SKM-1 treated with dmso at 0.1 percent for 144 hours (cell line): ENCODE results near the gene MLEC.

Experiments
- DNase-seq: peaks from one replicate; lab custom pipeline; 2025; ENCODE audit not compliant: unreplicated experiment; lab: John Stamatoyannopoulos, UW

The MLEC gene

GRCh38 chr12:120686690-120687577 lies at the start of gene MLEC:
Gene MLEC, plus strand, starts transcription at chr12:120687149. Its CDS starts 148 bp downstream, at chr12:120687297.
- peak; percentile 85 for DNase-seq

- DNase-seq, result no peak
Measured at GRCh38 chr12:120639771-120640721, 46.9 kb upstream of the MLEC start, which contains the start of gene CABP1. Gene CABP1, plus strand, starts transcription at chr12:120640626. Its CDS starts 60 bp downstream, at chr12:120640686.

GRCh38 chr12:120640861-120641833 lies 45.8 kb upstream of the MLEC start:
- no peak for DNase-seq

- no peak for DNase-seq
Measured at GRCh38 chr12:120642121-120642520, 44.8 kb upstream of the MLEC start.

GRCh38 chr12:120642826-120643225 lies 44.1 kb upstream of the MLEC start:
- DNase-seq, result no peak

- DNase-seq, result no peak
Measured at GRCh38 chr12:120643574-120643973, 43.4 kb upstream of the MLEC start.

GRCh38 chr12:120646044-120646443 lies 40.9 kb upstream of the MLEC start:
- no peak for DNase-seq

- DNase-seq, result no peak
Measured at GRCh38 chr12:120647375-120647755, 39.6 kb upstream of the MLEC start.

GRCh38 chr12:120649442-120650232 lies 37.3 kb upstream of the MLEC start:
- DNase-seq, result no peak

- no peak for DNase-seq
Measured at GRCh38 chr12:120650233-120650690, 36.7 kb upstream of the MLEC start.

- DNase-seq, result no peak
Measured at GRCh38 chr12:120651821-120652220, 35.1 kb upstream of the MLEC start.

- DNase-seq, result no peak
Measured at GRCh38 chr12:120652656-120653435, 34.1 kb upstream of the MLEC start.

GRCh38 chr12:120653611-120654010 lies 33.3 kb upstream of the MLEC start:
- DNase-seq, result no peak

- DNase-seq, result no peak
Measured at GRCh38 chr12:120654656-120655055, 32.3 kb upstream of the MLEC start.

GRCh38 chr12:120656008-120656407 lies 30.9 kb upstream of the MLEC start:
- DNase-seq, result no peak

GRCh38 chr12:120658286-120659150 lies 28.4 kb upstream of the MLEC start:
- no peak for DNase-seq

- no peak for DNase-seq
Measured at GRCh38 chr12:120659151-120659525, 27.8 kb upstream of the MLEC start.

GRCh38 chr12:120661432-120661831 lies 25.5 kb upstream of the MLEC start:
- no peak for DNase-seq
